ENCODE results near the gene TFDP3.

Gene TFDP3

GRCh38 chrX:133218329-133218728 is at the start of gene TFDP3:
TSS of gene TFDP3 (minus strand) at chrX:133218354. CDS start at chrX:133218259, 95 bp downstream.
- no peak for DNase-seq

- DNase-seq = no peak
Measured at GRCh38 chrX:133267621-133268020, 49.5 kb upstream of the TFDP3 start.

GRCh38 chrX:133265331-133265730 is 47.2 kb upstream of the TFDP3 start:
- DNase-seq = no peak

- no peak for DNase-seq
Measured at GRCh38 chrX:133258481-133258880, 40.3 kb upstream of the TFDP3 start.

- DNase-seq = no peak
Measured at GRCh38 chrX:133254666-133255065, 36.5 kb upstream of the TFDP3 start.

- no peak for DNase-seq
Measured at GRCh38 chrX:133251204-133251603, 33.0 kb upstream of the TFDP3 start.

GRCh38 chrX:133250184-133251100 is 32.3 kb upstream of the TFDP3 start:
- no peak for DNase-seq

GRCh38 chrX:133249266-133250058 is 31.3 kb upstream of the TFDP3 start:
- DNase-seq = no peak

- no peak for DNase-seq
Measured at GRCh38 chrX:133248177-133248576, 30.0 kb upstream of the TFDP3 start.

GRCh38 chrX:133246921-133247320 is 28.8 kb upstream of the TFDP3 start:
- DNase-seq = no peak

GRCh38 chrX:133235830-133236229 is 17.7 kb upstream of the TFDP3 start:
- no peak for DNase-seq

GRCh38 chrX:133232331-133232730 is 14.2 kb upstream of the TFDP3 start:
- no peak for DNase-seq

- no peak for DNase-seq
Measured at GRCh38 chrX:133229361-133229760, 11.2 kb upstream of the TFDP3 start.

- no peak for DNase-seq
Measured at GRCh38 chrX:133215747-133216146, 2.4 kb downstream of the TFDP3 start.

- no peak for DNase-seq
Measured at GRCh38 chrX:133215017-133215416, 3.1 kb downstream of the TFDP3 start.

GRCh38 chrX:133214301-133214700 is 3.9 kb downstream of the TFDP3 start:
- no peak for DNase-seq

- DNase-seq = no peak
Measured at GRCh38 chrX:133213117-133213516, 5.0 kb downstream of the TFDP3 start.

- no peak for DNase-seq
Measured at GRCh38 chrX:133207751-133208150, 10.4 kb downstream of the TFDP3 start.

- no peak for DNase-seq
Measured at GRCh38 chrX:133191739-133192039, 26.5 kb downstream of the TFDP3 start.

- DNase-seq = no peak
Measured at GRCh38 chrX:133190877-133191738, 27.0 kb downstream of the TFDP3 start.

GRCh38 chrX:133189195-133189594 is 29.0 kb downstream of the TFDP3 start:
- no peak for DNase-seq

GRCh38 chrX:133188631-133189030 is 29.5 kb downstream of the TFDP3 start:
- DNase-seq = no peak

GRCh38 chrX:133185938-133186337 is 32.2 kb downstream of the TFDP3 start:
- DNase-seq = no peak

Measured in inflammatory macrophage treated with lipopolysaccharide for 4 hours (primary cell).